Inflammatory macrophage (primary cell): Measurements from ENCODE around the gene SLC1A7.
"Not testable (repeated sequence)": the region's sequence is repeated elsewhere in the genome, so short reads cannot be mapped to it uniquely, and the experiment has no call there.

Experiments used
- DNase-seq, 2 donors: peaks; one replicate each; pipeline ENCODE4 v3.0.0-alpha.2; 2020 to 2022
- total RNA-seq, 18 experiments: gene quantifications; one replicate each; lab custom pipeline; 2026; ENCODE audit warnings: mixed read lengths in 6 of 18, inconsistent platforms in 2 of 18; lab: John Stamatoyannopoulos, UW

Gene SLC1A7
- 0 to 0.76 (median 0.08) reads per million in 18 experiments for total RNA-seq

DNA sequence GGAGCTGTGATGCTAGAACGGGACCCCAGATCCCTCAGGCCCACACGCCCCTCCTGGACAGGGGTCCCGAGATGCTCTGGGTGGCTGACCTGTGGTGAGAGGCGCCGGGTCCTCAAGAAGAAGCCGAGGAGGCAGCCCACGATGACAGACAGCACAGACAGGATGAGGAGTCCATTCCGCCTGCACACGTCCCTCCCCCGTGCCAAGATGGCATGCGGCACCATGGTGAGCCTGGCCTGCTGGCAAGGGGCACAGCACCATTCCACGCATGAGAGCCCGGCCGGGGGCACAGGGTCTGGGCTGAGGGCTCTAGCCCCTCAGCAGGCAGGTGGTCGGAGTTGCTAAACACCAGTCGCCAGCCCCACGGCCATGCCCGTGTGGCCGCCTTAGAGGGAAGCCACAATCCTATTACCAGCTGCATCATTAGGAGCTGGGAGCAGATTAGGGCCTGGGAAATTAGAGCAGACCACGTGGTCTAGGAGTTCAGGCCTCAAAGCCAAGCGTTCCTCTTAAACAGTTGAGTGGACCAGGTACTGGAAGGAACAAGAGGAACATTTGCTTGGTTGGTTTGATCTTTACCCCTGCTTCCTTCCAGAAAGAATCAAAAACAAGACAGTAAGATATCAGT lies at the start of gene SLC1A7:
Gene SLC1A7, minus strand, starts transcription at position 413 of the 628 bp plus-strand sequence. Its CDS starts 189 bp downstream, at position 224.
- no peak for DNase-seq

DNA sequence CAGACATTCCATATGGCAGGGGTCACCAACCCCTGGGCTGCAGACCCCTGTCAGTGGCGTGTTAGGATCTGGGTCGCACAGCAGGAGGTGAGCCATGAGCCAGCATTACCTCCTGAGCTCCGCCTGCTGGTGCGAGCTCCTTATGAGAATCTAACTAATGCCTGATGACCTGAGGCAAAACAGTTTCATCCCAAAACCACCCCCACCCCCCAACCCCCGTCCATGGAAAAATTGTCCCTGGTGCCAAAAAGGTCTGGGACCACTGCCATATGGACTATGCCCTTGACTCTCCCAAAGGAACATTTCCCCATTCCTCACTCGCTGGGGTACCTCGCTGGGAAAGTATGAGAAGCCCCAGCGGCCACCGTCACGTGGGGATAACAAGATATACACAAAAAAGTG lies 47.8 kb upstream of the SLC1A7 start:
- no peak for DNase-seq

DNA sequence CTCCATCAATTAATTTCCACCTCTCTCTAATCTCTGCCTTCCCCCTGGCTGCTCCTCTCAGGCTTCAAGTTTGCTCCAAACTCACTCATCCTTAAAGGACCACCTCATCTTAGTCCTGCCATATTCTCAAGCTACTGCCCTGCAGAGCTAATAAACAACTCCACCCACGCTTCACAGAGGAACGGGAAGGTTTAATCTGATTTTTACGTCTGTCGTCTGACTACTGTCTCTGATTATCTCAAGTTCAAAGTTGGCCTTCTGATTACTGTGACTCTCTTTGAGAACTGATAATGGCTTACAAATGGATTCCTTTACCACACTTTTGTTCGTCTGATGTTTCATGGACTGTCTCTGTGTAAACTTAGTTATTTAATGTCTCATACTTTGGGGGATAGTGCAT lies 46.6 kb upstream of the SLC1A7 start:
- no peak for DNase-seq

DNA sequence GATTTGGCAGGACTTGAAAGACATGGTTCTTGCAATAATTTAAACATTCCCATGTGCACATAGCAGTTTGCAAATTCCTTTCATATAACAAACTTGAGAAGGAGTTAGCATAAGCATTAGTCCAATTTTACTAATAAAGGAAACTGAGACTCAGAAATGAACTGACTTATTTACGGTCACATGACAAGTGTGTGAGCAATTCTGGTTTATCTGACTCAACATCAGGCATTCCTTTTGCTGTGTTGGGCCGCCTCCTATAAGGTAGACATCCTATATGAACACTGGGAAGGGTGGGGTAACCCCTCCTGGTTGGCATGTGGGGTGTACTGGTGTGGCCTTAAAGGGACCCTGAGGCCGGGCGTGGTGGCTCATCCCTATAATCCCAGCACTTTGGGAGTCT lies 45.7 kb upstream of the SLC1A7 start:
- DNase-seq: no peak

DNA sequence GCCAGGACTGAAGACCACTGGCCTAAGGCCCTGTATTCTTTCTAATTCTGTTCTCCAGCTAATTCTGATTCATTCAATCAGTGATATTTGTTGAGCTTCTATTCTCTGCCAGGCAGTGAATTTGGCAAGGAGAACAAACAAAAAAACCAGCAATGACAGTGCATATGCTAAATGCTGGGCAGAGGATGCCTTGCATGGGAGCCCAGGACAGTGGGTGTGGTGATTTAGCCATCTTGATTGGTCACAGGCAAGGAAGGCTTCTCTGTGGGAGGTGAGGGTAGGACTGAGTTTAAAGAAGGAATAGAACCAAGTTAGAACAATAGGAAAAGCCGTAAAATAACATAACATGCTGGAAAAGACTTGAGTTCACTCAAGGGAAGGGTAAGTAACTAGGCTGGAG lies 45.0 kb upstream of the SLC1A7 start:
- DNase-seq: peak in 1 of 2 donors; percentile 39

DNA sequence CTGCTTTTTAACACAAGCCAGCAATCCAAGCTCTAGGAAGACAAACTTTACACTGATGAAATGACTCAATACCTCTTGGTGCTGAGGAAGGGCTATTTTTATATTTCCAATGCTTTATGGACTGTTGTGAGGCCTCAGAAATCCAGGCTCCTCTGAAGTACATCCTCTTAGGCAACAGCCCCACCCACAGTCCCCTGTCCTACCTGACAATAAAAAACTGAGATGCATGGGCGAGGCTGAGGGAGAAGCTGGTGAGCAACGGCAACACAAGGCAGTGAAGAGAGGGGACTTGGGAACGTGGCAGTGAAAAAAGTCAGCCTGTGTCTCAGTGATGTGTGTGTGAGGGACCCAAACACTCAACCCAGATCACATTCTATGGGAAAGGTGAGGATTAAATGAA lies 44.1 kb upstream of the SLC1A7 start:
- no peak for DNase-seq

DNA sequence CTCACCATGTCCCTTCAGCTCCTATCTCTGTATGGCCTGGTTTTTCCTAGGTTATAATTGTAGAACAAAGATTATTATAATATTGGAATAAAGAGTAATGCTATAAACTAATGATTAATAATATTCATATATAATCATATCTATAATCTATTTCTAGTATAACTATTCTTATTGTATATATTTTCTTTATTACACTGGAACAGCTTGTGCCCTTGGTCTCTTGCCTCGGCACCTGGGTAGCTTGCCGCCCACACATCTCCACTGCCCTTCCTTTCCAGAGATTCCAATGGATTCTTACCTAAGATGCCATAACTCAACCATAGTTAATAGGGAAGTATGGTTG lies 43.5 kb upstream of the SLC1A7 start:
- DNase-seq: not testable (repeated sequence)

DNA sequence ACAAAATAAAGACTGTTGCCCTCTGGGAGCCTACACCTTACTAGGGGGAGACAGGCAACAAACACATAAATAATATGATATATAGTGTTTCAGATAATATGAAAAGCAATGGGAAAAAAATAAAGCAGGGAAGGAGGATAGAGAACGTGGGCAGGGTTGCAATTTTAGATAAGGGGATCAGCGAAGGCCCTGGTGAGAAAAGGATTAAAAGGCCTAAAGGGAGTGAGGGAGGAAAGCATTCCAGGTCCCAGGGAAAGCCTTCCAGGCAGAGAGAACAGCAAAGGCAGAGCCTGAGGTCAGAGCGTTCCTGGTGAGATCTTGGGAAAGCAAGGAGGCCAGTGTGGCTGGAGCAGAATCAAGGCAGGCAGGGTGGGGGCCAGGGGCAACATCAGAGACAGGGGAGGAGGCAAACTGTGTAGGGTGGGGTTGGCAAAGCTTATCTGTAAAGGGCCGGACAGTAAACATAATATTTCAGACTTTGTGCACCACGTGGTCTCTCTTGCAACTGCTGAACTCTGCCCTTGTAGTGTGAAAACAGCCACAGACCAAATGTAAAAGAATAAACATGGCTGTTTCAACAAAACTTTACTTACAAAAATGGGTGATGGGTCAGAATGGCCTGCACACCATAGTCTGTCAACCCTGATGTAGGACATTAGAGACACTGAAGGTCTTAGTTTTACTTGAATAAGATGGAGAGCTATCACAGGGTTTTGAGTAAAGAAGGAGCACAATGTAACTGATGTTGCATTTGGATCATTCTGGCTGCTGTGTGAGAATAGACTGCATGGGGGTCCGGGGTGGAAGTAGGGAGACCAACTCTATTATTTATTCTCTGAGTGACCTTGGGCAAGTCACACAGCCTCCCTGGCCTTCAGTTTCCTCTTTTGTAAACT lies 40.9 kb upstream of the SLC1A7 start:
- DNase-seq: no peak

DNA sequence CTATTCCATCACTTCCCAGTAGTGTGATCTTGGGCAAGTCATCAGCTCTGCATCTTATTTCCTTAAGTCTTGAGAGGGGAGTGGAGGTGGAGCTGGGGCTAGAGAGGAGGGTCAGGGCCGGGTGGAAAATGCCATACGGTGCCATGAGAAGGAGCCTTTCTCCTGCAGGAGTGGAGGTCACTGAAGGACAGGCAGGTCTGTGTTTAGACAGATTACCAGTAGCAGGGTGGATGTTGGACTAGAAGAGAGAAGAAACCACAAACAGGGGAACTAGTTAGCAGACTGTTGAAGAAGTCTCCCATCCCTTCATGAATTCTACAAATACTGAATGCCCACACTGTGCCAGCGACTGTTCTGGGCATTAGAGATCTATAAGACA lies 40.3 kb upstream of the SLC1A7 start:
- no peak for DNase-seq

DNA sequence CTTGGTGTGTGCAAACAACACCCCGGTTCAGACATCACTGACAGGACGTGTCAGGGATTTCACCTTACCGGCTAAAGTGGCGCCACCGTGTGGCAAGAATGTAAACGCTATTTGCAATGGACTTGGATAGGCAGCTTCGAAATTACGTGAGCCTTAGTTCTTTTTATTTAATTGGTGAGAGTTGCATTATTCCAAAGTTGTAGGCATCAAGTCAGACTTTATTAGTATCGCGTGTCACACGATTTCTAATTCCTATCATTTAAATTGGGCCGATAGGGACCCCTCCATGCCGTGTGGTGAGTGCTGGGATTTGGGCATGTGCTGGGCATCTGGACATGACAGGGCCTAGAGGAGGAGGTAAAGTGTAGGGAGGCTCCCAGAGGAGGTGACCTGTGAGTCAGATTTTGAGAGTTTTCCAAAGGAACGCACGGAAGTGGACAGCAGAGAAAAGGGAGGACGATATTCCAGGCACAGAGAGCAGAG lies 39.7 kb upstream of the SLC1A7 start:
- peak; percentile 75 to 86 for DNase-seq

DNA sequence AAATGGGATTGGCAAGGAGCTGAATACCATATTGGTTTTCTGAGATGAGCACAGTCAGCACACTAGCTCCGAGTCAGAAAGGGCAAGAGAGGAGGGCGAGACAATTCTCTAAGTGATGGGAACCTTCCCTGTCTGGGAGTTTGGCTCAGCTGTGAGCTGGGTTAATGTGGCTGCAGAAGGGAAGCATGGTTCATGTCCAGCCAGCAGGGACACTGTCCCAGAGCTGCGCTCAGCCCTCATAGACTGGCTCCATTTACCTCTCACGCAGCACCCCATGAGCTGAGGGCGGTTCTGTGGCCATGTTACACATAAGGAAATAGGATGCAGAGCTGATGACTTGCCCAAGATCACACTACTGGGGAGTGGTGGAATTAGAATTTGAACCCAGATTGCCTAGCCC lies 38.5 kb upstream of the SLC1A7 start:
- DNase-seq: no peak

DNA sequence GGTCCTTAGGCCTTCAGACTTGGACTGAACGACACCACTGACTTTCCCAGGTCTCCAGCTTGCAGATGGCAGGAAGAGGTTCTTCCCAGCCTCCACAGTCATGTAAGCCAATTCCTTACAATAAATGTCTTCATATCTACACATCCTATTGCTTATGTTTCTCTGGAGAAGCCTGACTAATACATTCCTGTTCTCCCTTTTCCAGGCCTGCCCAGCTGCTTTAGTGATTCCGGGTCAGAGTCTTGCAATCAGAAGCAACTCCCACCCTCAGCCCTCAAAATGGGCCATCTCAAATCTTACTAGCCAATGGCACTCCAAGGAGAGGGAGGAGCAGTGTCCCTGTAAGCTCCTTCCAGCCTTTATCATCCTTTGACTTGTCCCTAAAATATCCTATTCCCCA lies 37.8 kb upstream of the SLC1A7 start:
- DNase-seq: no peak

DNA sequence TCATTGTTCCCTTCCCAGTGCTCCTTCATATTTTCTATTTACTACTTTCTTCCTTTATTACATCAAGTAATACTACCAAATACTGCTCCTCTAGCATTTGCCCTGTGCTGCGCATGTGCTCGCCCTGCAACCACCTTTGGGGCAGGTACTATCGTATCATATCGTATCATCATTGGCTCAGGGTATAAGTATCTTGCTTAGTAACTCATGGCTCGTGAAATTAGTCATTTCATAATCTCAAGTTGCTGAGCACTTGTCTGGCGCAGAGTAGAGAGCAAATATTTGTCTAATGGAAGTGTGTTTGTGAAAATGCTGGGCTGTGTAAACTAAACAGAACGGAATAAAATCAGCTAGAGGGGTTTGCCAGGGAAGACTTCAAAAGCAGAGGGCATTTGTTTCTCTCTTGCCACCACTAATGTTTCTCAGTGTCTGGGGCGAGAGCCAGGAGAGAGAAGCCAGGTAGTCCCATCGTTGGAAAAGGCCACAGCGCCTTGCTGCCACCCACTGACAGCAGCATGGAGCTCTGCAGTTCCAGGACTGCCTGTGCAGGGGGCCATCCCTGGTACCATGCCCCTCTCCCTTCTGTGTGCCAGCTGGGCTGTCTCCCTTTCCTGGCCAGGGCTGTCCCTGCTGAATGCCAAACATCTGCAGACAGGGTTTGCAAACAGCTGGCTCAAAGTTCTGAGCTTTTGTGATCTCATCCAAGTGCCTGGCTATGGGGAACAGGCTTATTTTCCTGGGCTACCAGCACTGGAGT lies 34.2 kb upstream of the SLC1A7 start:
- no peak for DNase-seq

DNA sequence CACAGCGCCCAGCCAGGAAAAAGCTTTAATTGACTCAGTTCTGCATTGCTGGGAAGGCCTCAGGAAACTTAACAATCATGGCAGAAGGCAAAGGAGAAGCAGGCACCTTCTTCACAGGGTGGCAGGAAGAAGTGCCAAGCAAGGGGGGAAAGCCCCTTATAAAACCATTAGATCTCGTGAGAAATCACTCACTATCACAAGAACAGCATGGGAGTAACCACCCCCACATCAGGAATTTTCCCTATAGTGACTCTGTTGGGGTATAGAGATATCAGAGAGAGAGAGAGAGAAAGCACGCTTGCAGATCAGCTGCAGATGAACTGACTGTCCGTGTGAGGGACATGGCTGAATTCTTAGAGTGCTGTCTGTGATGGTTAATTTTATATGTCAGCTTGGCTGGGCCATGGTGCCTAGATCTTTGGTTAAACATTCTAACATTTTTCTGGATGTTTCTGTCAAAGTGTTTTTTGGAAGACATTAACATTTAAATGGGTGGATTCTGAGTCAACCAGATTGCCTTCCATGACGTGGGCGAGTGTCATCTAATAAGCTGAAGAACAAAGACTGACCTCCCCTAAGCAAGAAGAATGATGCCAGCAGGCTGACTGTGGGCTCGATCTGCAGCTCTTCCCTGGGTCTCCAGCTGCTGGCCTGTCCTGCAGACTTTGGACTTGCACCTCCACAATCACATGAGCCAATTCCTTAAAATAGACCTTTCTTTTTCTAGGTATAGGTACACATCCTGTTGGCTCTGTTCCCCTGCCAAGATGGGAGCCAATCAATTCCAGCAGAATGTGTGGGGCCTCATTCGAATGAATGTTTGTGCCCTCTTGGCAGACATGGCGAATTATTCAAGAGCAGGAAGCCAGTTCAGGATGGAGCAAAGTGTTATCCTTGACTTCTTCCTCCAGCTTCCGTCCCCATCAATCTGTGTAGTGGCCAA lies 32.8 kb upstream of the SLC1A7 start:
- DNase-seq: no peak

DNA sequence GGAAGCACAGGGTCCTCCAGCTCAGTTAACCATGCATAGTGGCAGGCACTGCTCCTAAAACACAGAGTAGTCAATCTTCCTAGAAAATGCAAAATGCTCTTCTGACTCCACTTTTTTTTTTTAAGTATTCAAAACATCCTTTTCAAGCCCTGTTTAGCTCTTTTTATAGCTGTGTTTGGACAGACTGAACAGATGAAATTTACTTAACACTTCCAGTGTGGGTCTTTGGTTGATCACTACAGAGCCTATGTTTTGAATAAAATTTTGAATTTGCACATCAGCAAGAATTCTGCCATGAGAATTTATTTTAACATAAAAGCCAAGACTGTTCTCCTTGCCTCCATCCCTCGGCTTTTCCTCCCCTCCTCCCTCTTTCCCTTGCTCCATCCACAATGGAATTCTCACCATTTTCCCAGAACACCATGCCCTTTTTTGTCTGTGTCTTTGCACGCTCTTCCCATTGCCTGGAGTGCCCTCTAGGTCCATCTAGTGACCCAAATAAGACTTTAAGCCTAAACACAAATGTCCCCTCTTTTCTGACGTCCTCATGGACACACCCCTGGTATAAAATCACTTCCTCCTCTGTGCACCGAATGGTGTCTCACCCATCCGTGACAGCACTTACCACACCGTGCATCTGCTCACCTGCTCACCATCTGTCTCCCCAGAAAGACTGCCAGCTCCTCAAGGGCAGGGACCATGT lies 30.1 kb upstream of the SLC1A7 start:
- peak; percentile 31 to 43 for DNase-seq

DNA sequence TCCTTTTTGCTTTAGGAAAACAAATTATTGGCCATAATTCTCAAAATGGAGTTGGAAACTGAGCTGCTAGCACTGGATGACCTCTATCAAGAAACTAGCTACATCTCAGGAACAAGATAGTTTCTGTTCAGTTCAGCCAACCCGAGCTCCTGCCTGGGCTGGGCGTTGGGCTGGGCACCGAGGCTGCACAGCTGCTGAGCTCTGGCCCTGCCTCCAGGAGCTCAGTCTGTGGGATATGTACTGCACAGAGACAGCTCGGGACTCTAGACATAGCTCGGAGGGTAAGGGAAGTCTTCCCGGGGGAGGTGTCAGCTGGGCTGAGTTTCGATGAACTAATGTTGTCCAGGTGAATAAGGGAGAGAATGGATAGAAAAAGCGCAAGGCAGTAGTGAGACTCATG lies 24.5 kb upstream of the SLC1A7 start:
- DNase-seq: no peak

DNA sequence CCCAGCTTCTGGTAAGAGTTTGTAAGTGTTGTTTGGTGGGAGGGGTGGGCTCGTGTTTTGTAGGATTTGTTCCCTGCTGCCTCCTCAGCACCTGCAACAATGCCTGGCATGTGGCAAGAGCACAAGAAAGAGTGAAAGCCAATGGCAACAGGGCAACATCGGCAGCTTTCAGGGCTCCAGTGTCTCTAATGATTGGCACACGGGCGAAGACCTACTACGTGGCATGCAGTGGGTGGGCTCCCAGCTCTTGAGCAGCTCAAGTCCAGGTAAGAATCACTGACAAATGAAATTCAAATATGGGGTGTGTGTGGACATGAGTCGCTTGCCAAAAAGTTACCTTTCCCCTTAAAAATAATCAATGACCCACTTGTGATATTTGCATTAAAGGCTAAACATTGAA lies 23.9 kb upstream of the SLC1A7 start:
- no peak for DNase-seq

DNA sequence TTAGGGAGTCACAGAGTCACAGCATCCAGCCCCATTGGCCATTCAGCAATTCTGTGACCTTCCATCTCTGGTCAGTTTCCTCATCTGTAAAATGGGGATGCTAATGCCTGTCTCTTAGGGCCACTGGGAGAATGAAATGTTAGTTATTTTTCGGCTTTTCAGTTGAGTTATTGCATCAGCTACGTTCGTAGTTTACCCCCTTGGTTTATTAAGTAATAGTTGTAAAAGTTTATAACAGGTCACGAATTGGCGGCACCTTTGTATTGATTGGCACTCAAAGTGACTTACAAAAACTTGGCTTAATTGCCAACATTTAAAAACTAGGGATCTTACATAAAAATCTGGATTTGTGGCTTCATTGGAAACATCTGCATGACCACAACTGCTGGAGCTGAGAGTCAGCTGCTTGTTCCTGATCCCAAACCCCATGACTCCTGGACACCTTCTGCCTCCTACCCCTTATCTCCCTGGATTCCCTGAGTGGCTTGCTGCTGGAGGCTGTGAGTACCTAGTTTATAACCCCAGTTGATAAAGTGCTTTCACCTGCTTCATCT lies 23.0 kb upstream of the SLC1A7 start:
- no peak for DNase-seq

DNA sequence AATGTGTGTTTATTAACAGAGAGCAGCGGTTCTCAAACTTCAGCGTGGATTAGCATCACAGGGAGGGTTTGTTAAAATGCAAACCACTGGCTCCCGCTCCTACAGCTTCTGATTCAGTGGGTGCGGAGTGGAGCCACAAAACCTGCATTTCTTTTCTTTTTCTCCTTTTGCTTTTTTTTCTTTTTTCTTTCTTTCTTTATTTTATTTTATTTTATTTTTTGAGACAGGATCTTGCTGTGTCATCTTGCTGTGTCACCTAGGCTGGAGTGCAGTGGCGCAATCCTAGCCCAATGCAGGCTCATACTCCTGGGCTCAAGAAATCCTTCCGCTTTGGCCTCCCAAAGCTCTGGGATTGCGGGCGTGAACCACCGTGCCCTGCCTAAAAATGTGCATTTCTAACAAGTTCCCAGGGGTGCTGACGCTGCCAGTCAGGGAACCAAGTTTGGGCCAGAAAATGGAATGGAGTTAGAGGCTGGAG lies 20.9 kb upstream of the SLC1A7 start:
- no peak for DNase-seq

DNA sequence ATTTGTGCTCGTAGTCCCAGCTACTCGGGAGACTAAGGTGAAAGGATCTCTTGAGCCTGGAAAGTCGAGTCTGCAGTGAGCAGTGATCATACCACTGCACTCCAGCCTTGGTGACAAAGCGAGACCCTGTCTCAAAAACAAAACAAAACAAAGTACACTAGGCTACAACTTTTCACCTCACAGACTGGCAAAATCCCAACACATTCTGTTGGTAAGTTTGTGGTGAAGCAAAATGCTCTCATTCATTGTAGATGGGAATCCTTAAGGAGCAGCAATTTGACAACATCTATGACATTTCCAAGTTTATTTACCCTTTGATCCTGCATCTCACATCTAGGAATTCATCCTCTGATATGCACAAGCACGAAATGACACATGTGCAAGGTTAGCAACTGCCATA lies 20.2 kb upstream of the SLC1A7 start:
- DNase-seq: no peak

DNA sequence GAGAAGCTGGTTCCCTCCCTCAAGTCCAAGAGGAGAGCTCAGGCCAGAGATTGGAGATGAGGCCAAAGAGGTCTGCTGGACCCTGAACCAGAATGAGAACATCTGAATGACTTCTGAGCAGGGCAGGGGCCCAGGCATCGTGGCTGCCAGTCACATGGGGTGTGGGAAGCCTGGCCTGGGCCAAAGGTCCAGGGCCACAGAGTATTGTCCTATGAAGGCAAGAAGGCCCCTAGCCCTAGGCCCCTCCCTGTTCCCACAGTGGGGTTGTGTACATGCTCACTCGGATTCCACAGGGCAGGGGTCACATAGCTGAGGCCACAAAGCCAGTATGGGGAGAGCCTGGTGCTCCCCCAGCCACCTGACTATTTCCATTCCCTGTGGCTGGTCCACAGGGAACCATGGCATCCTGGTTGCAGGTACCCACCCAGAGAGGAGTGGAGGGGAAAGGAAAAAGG lies 18.5 kb upstream of the SLC1A7 start:
- no peak for DNase-seq
